MM.1S (cell line): ENCODE results near the gene DUSP15.
"Not testable (repeated sequence)": the region's sequence is repeated elsewhere in the genome, so short reads cannot be mapped to it uniquely, and the experiment has no call there.

ENCODE experiments used
- DNase-seq: peaks from one replicate; pipeline ENCODE4 v3.0.0-alpha.2; 2015
- H2AFZ ChIP-seq: fragments of 300-600 bp; sonication (generic); 2 replicates; pipeline ENCODE4 v1.6.0; 2016; ENCODE audit warnings: antibody characterized with exemption, low read length
- H3F3A ChIP-seq: fragments of 300-600 bp; sonication (generic); 2 replicates; pipeline ENCODE4 v1.6.1; 2016; ENCODE audit warnings: mild to moderate bottlenecking, antibody characterized with exemption, low read length, moderate library complexity, mixed read lengths; ENCODE audit not compliant: insufficient read depth
- H3K27ac ChIP-seq: fragments of 300-600 bp; sonication (generic); 2 replicates; pipeline ENCODE4 v1.5.1; 2016; ENCODE audit warnings: mild to moderate bottlenecking, low read length
- H3K27me3 ChIP-seq: fragments of 300-600 bp; sonication (generic); replicated peaks from 2 replicates; pipeline ENCODE4 v1.6.0; 2016; ENCODE audit warnings: low read length; ENCODE audit not compliant: insufficient read depth
- H3K36me3 ChIP-seq: fragments of 300-600 bp; sonication (generic); replicated peaks from 2 replicates; pipeline ENCODE4 v1.6.1; 2016; ENCODE audit warnings: mild to moderate bottlenecking, low read length, mixed read lengths; ENCODE audit not compliant: insufficient read depth
- H3K4me1 ChIP-seq: fragments of 300-600 bp; sonication (generic); 2 replicates; pipeline ENCODE4 v1.6.1; 2016; ENCODE audit warnings: low read length, mixed read lengths
- H3K4me2 ChIP-seq: fragments of 300-600 bp; sonication (generic); 2 replicates; pipeline ENCODE4 v1.6.0; 2016; ENCODE audit warnings: low read depth, low read length
- H3K4me3 ChIP-seq: fragments of 300-600 bp; sonication (generic); 2 replicates; pipeline ENCODE4 v1.5.1; 2016; ENCODE audit warnings: low read length, mixed read lengths
- H3K79me2 ChIP-seq: fragments of 300-600 bp; sonication (generic); 2 replicates; pipeline ENCODE4 v1.6.1; 2016; ENCODE audit warnings: mixed run types, low read length, mixed read lengths
- H3K9ac ChIP-seq: fragments of 300-600 bp; sonication (generic); 2 replicates; pipeline ENCODE4 v1.6.1; 2016; ENCODE audit warnings: low read length, mixed read lengths
- H3K9me2 ChIP-seq: fragments of 300-600 bp; sonication (generic); replicated peaks from 2 replicates; pipeline ENCODE4 v1.6.1; 2016; ENCODE audit warnings: mild to moderate bottlenecking, low read length, mixed read lengths; ENCODE audit not compliant: insufficient read depth
- H3K9me3 ChIP-seq: fragments of 300-600 bp; sonication (generic); replicated peaks from 2 replicates; pipeline ENCODE4 v1.6.1; 2016; ENCODE audit warnings: mild to moderate bottlenecking, low read length, mixed read lengths; ENCODE audit not compliant: insufficient read depth
- H4K20me1 ChIP-seq: fragments of 300-600 bp; sonication (generic); 2 replicates; pipeline ENCODE4 v1.6.1; 2016; ENCODE audit warnings: mild to moderate bottlenecking, low read length, moderate library complexity, mixed read lengths; ENCODE audit not compliant: insufficient read depth
- EZH2 ChIP-seq: fragments of 300-600 bp; sonication (generic); optimal IDR thresholded peaks from 2 replicates; pipeline ENCODE3; 2017; ENCODE audit warnings: low read depth, mild to moderate bottlenecking, antibody characterized with exemption, low read length, mixed read lengths
- EZH2phosphoT487 ChIP-seq: fragments of 300-600 bp; sonication (generic); IDR thresholded peaks from 2 replicates; pipeline ENCODE4 v1.6.1; 2018; ENCODE audit warnings: antibody characterized with exemption, low read length
- TF ChIP-seq, protein P1 (sequence below): fragments of 300-600 bp; sonication (generic); IDR thresholded peaks from 2 replicates; pipeline ENCODE4 v1.5.1; 2016; ENCODE audit warnings: antibody characterized with exemption, low read length, mixed read lengths

DUSP15 gene

GRCh38 chr20:31869942-31870725 lies at the start of gene DUSP15, which contains the start of gene TTLL9:
TSS of gene DUSP15 (minus strand) at chr20:31870527. CDS start at chr20:31870337, 190 bp downstream.
TSS of gene TTLL9 (plus strand) at chr20:31870634. CDS start at chr20:31871127, 493 bp downstream.
- H3K9ac ChIP-seq, result no peak within 1 kb of the TSS
- no peak for DNase-seq
- H3K27ac ChIP-seq, result no peak within 1 kb of the TSS
- H4K20me1 ChIP-seq, result no peaks in the 10 kb centered on the region
- peak within 1 kb of the TSS; percentile 26 for H3K4me2 ChIP-seq
- H3K9me3 ChIP-seq, result no peaks in the 10 kb centered on the region
- no peaks in the 10 kb centered on the region for H3K9me2 ChIP-seq
- no peaks in the 10 kb centered on the region for H3K36me3 ChIP-seq
- no peaks in the 10 kb centered on the region for H3F3A ChIP-seq
- TF ChIP-seq EZH2phosphoT487 (no peak), EZH2 (no peak)
- TF ChIP-seq, protein P1, sequence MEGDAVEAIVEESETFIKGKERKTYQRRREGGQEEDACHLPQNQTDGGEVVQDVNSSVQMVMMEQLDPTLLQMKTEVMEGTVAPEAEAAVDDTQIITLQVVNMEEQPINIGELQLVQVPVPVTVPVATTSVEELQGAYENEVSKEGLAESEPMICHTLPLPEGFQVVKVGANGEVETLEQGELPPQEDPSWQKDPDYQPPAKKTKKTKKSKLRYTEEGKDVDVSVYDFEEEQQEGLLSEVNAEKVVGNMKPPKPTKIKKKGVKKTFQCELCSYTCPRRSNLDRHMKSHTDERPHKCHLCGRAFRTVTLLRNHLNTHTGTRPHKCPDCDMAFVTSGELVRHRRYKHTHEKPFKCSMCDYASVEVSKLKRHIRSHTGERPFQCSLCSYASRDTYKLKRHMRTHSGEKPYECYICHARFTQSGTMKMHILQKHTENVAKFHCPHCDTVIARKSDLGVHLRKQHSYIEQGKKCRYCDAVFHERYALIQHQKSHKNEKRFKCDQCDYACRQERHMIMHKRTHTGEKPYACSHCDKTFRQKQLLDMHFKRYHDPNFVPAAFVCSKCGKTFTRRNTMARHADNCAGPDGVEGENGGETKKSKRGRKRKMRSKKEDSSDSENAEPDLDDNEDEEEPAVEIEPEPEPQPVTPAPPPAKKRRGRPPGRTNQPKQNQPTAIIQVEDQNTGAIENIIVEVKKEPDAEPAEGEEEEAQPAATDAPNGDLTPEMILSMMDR, result no peak
- no peak within 1 kb of the TSS; the same call in 1 of the 2 replicates for H3K4me3 ChIP-seq
- no peak within 1 kb of the TSS for H2AFZ ChIP-seq
- H3K4me1 ChIP-seq, result no peaks in the 10 kb centered on the region
- H3K27me3 ChIP-seq, result peaks cover 90% of the 10 kb centered on the region
- no peaks in the 10 kb centered on the region for H3K79me2 ChIP-seq

DNA sequence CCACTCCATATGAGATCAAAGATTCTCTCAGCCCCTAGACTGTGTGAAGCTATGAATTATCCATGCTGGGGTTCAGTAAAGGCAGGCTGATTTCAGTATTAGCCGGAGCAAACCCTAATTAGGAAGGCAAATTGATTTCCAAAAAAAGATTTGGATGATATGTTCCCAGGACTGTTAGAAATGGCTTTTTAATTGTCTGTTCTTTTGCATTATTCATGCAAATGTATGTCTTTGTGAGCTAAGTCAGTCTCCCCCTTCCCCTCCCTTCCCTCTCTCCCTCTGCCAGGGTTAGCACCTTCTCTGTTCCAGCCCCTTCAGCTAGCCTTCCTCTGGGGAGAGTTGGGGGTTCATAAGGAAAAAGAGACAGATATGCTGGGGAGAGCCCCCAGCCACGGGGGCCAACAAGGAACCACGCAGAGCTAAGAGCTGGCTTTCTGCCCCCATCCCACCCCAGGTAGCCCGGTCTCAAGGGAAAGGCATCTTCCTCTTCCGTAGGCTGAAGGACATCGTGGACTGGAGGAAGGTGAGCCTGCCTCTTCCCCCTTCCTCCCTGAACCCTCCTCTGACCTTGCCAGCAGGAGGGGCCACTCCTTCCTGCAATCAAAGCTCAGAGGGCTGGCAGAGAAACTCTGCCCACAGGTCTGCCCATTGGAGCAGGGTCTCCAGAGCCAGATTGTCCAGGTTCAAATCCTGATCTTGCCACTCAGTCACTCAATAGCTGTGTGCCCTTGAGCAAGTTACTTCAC lies 49.3 kb upstream of the DUSP15 start:
- no peak for DNase-seq

DNA sequence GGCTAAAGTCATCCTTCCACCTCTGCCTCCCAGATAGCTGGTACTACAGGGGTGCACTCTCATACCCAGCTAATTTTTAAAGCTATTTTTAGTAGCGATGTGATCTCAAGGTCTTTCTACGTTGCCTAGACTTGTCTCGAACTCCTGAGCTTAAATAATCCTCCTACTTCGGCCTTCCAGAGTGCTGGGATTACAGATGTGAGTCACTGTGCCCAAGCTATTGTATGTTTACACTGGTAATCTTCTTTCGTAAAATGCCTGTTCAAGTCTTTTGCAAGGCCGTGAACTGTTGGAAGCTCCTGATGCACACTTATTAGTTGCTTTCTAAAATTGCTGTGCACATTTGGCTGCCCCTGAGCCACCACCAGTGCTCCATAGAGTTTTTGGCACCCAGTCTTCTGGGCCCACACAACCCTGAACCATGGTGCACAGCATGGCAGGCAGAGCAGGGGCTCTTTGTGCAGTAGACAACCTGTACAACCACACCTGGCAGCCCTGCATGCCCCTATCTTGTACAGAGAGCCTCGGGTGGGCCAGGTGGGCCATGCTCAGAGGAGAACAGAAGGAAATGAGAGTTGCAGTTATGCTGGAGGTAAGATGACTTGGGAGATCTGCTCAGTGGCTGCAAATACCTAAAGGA lies 48.3 kb upstream of the DUSP15 start:
- no peak overlapping the region for H3K4me2 ChIP-seq
- H3K9me3 ChIP-seq, result no peaks in the 10 kb centered on the region
- no peaks in the 10 kb centered on the region for H3F3A ChIP-seq
- no peaks in the 10 kb centered on the region for H3K36me3 ChIP-seq
- H3K27ac ChIP-seq, result no peak overlapping the region
- no peaks in the 10 kb centered on the region for H4K20me1 ChIP-seq
- H3K27me3 ChIP-seq, result peaks cover 27% of the 10 kb centered on the region
- H3K4me3 ChIP-seq, result no peak overlapping the region
- H3K79me2 ChIP-seq, result no peaks in the 10 kb centered on the region
- no peak for DNase-seq
- H3K9ac ChIP-seq, result no peak overlapping the region
- no peak overlapping the region for H2AFZ ChIP-seq
- TF ChIP-seq EZH2, result no peak
- no peak for TF ChIP-seq EZH2phosphoT487
- no peaks in the 10 kb centered on the region for H3K4me1 ChIP-seq
- H3K9me2 ChIP-seq, result no peaks in the 10 kb centered on the region

More for the DNA sequence above, 49.3 kb upstream of the DUSP15 start:
- no peaks in the 10 kb centered on the region for H4K20me1 ChIP-seq
- H3K36me3 ChIP-seq, result no peaks in the 10 kb centered on the region
- TF ChIP-seq EZH2 (no peak), EZH2phosphoT487 (no peak)
- TF ChIP-seq, protein P1, result no peak
- H3K4me1 ChIP-seq, result no peaks in the 10 kb centered on the region
- no peak overlapping the region for H3K4me3 ChIP-seq
- H3K79me2 ChIP-seq, result no peaks in the 10 kb centered on the region
- H3K4me2 ChIP-seq, result no peak overlapping the region
- H3K9me3 ChIP-seq, result no peaks in the 10 kb centered on the region
- no peak overlapping the region for H3K9ac ChIP-seq
- no peaks in the 10 kb centered on the region for H3F3A ChIP-seq
- peaks cover 32% of the 10 kb centered on the region for H3K27me3 ChIP-seq
- H3K27ac ChIP-seq, result no peak overlapping the region
- no peak overlapping the region for H2AFZ ChIP-seq
- no peaks in the 10 kb centered on the region for H3K9me2 ChIP-seq

DNA sequence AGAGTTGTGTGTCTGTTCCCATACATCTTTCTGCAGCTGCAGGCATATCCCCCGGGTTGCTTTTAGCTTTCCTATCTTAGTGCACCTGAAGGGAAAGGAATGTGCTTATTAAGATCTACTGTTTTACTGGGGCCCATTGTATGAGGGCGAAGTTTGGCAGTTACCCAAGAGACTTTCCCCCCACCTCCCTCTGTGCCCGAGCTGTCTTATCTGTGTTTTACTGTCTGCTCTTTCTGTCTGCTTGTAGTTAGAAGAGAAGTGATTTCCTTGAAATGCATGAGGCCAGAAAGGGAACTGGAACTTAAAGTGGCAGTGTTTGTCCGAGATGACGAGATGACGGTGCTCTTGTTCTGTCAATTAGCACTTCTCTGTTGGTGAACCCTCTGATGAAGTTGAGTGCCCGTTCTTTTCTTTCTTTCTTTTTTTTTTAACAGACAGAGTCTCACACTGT lies 47.7 kb upstream of the DUSP15 start:
- H2AFZ ChIP-seq, result not testable (repeated sequence)

More for the DNA sequence above, 47.7 kb upstream of the DUSP15 start:
- H3K4me3 ChIP-seq, H3K9me3 ChIP-seq, H3K79me2 ChIP-seq, H3K4me1 ChIP-seq, H3K9me2 ChIP-seq, H3K4me2 ChIP-seq, H4K20me1 ChIP-seq, H3K27ac ChIP-seq, H3K36me3 ChIP-seq, H3K9ac ChIP-seq, H3F3A ChIP-seq, DNase-seq: not testable (repeated sequence)
- peaks cover 26% of the 10 kb centered on the region for H3K27me3 ChIP-seq
